ENCODE data around the gene MESP2. TPM values are rescaled to one million over a fixed set of nuclear protein-coding genes. Genes with fewer than 3 reads are reported as not detected.
A peak's percentile ranks its signal among the peaks of the same experiment; 100 is the strongest.

The MESP2 gene
- total RNA-seq, 1 experiment from 2014 or later = 0.28 TPM

GRCh38 chr15:89732451-89733172 is 43.5 kb upstream of the MESP2 start:
- Histone ChIP-seq H3K4me2 (ENCODE audit: insufficient read depth, insufficient read length, low read length) (no peak overlapping the region), H4K20me1 (ENCODE audit: control insufficient read depth, insufficient read depth, insufficient read length) (no peaks in the 10 kb centered on the region), H3K79me2 (ENCODE audit: insufficient read depth, low read length) (no peaks in the 10 kb centered on the region), H3K23ac (ENCODE audit: insufficient read length, low read depth, low read length) (no peak overlapping the region), H3K79me1 (ENCODE audit: insufficient read depth, low read depth, low read length, poor library complexity, severe bottlenecking) (no peaks in the 10 kb centered on the region), H3K18ac (ENCODE audit: insufficient read length, low read depth, low read length) (no peak overlapping the region), H3K27ac (ENCODE audit: insufficient read length, low read depth, low read length) (no peak overlapping the region), H3K9me3 (ENCODE audit: control insufficient read depth, low read depth, low read length) (no peaks in the 10 kb centered on the region), H4K5ac (ENCODE audit: insufficient read length, low read depth, low read length) (no peak overlapping the region), H2BK20ac (ENCODE audit: low read depth, low read length, poor library complexity, severe bottlenecking) (no peak overlapping the region), H2AFZ (ENCODE audit: low read length) (no peak overlapping the region), H3K23me2 (ENCODE audit: insufficient read length, low read depth, low read length, poor library complexity, severe bottlenecking) (no peaks in the 10 kb centered on the region), H4K91ac (ENCODE audit: insufficient read length, low read depth, low read length) (no peak overlapping the region), H2AK5ac (ENCODE audit: insufficient read length, low read length) (no peak overlapping the region), H3K14ac (ENCODE audit: insufficient read depth, low read length) (peak overlapping the region; percentile 28; the same call in 1 of the 2 replicates), H3K9ac (ENCODE audit: extremely low read depth, insufficient read length, low read length) (no peak overlapping the region), H3K56ac (ENCODE audit: insufficient read length, low read depth, low read length) (no peak overlapping the region), H2BK120ac (ENCODE audit: low read depth, low read length, poor library complexity, severe bottlenecking) (no peak overlapping the region), H3K4me1 (ENCODE audit: insufficient read depth, low read length) (no peaks in the 10 kb centered on the region), H3K4ac (ENCODE audit: low read depth, low read length) (no peak overlapping the region), H3K27me3 (ENCODE audit: insufficient read depth, low read length) (no peaks in the 10 kb centered on the region), H2BK12ac (ENCODE audit: insufficient read length, low read depth, low read length) (no peak overlapping the region), H3T11ph (ENCODE audit: low read length) (no peak overlapping the region), H2BK15ac (ENCODE audit: low read depth, low read length) (no peak overlapping the region), H2BK5ac (ENCODE audit: insufficient read length, low read length) (no peak overlapping the region), H4K8ac (replicated peaks; ENCODE audit: insufficient read length, low read depth, low read length) (no peak overlapping the region)
- H3K27ac Mint-ChIP-seq = no peak overlapping the region
- H3K4me3 Mint-ChIP-seq = no peak overlapping the region
- H3K9me3 Mint-ChIP-seq = no peaks in the 10 kb centered on the region
- H3K4me1 Mint-ChIP-seq = peaks cover 5 to 7% of the 10 kb centered on the region in 2 experiments; a peak in 3 of 4 replicates
- WGBS (ENCODE audit: extremely low coverage, insufficient read length, low lambda C conversion rate) = no CpG with 5 or more reads among the region's 8 CpGs
- peak; percentile 34; the same call in 1 of the 3 replicates for TF ChIP-seq CTCF (conservative IDR thresholded peaks at IDR 0.05)
- peaks cover 36% of the 10 kb centered on the region for H3K27me3 Mint-ChIP-seq (ENCODE audit: low read depth)
- DNase-seq = no peak
- no peaks in the 10 kb centered on the region for H3K36me3 Mint-ChIP-seq (ENCODE audit: insufficient read depth in 1 of 3, low read depth in 3 of 3)
